GM12892 (cell line): ENCODE measurements around the gene SARM1.

Experiments used
- POLR2A ChIP-seq: IDR thresholded peaks from 2 replicates; pipeline ENCODE4 v1.6.1; 2011; ENCODE audit warnings: low read depth, low read length, control low read depth
- POLR2AphosphoS5 ChIP-seq: IDR thresholded peaks from 2 replicates; pipeline ENCODE4 v1.6.1; 2011; ENCODE audit warnings: low read depth, low read length, control low read depth

- TF ChIP-seq POLR2A (no peak), POLR2AphosphoS5 (no peak)
Measured at GRCh38 chr17:28390141-28390540, 18.6 kb downstream of the SARM1 start.
